GM21526 (cell line): ENCODE measurements around the gene AGRP.
"Not testable (repeated sequence)": the region's sequence is repeated elsewhere in the genome, so short reads cannot be mapped to it uniquely, and the experiment has no call there.

Experiments
- ATAC-seq: cut with Tn5 transposase; IDR thresholded peaks from one replicate; pipeline ENCODE4 v1.9.1; 2021; ENCODE audit warnings: moderate library complexity; ENCODE audit not compliant: unreplicated experiment, low FRiP score

Gene AGRP, protein sequence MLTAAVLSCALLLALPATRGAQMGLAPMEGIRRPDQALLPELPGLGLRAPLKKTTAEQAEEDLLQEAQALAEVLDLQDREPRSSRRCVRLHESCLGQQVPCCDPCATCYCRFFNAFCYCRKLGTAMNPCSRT

DNA sequence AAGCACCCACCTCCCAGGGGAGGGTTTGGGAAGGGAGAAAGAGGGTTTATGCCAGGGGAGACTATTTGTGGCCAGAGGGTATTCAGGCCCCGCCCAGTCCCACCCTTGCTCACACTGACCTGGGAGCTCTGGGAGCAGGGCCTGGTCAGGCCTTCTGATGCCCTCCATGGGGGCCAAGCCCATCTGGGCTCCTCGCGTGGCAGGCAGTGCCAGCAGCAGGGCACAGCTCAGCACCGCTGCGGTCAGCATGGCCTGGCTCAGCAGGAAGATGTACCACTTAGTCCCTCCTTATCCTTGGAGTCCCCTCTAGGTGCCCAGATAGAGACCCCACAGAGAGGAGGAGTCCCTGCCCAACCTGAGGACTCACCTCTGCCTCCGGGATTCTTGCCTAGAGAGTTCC, at the start of gene AGRP:
Gene AGRP, minus strand, starts transcription at position 398 of the 400 bp plus-strand sequence. Its CDS starts 149 bp downstream, at position 249.
- ATAC-seq = no peak

DNA sequence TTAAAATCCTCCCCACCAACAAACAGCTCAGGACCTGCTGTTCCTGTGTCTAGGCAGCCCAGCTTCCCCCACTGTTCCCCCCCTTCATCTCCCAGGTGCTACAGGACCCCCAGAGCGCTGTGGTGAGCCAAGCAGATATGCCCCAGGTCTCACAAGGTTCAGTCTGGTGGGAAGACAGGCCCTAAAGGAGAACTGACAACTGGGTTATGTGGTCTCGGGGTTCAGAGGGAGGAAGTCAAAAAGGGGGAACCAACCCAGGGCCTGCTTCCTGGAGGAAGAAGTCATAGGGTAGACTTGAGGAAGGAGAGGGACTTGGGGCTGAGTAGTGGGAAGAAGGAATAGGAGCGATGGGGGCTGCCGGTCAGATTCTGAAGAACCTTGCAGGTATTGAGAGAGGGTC, 47.9 kb upstream of the AGRP start:
- ATAC-seq = no peak

DNA sequence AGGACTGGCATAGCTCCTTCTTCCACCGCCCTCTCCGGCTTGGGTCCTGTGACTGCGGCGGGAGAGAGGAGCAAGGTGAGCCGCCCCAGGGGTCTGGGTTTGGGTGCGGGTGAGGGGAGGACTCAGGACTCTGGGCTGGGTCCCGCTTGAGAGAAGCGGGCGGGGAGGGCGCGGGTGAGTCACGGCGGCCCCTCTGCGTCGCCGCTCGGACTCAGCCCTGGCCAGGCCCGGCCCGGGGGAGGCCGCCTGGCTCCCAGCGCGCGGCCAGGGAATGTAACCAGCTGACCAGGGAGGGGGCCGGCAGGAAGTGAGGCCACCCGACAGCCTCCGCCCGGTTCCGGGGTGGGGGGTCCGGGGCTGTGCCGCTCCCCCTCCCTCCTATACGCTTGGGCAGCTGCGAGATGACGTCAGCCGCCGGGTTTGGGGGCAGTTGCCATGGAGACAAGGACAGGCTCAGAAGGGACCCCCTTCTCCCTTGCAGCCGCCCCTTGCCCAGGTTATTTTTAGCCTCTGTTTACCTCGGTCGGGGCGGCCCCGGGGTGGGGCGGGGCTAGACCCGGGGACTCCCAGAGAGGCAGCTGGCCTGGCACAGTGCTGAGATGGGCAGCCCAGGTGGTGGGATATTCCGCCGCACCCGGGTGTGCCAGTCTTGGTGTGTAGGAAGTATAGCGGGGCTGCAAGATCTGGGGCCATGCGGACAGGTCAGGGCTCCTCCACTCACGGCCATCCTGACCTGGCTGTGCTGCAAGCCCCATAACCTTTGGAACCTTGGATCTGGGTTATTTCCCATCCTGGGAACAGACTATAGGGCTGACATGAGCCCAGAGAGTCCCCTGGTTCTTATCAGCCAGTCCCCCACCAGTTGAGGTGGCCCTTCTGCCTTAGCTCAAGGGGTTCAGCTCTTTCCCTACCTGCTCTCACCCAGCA, 46.9 kb upstream of the AGRP start:
- ATAC-seq = no peak

DNA sequence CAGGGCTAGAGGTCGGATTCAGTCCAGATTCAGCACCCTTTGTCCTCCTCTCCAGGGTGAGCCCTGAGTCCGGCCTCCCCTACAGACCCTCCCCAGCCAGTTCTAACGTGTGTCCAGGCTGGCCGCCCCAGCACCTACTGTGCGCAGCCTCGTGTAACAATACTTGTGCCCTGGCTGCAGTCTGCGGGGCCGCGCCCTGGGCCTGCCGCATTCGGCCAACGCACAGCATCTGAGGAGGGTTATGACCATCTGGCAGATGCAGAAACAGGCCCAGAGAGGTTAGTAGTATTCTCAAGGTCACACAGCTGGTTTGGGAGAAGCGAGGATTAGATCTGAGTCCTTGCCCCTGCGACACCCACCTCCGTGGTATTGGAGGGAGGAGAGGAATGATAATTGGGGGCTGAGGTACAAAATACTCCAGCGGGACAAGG, 46.2 kb upstream of the AGRP start:
- ATAC-seq = no peak

DNA sequence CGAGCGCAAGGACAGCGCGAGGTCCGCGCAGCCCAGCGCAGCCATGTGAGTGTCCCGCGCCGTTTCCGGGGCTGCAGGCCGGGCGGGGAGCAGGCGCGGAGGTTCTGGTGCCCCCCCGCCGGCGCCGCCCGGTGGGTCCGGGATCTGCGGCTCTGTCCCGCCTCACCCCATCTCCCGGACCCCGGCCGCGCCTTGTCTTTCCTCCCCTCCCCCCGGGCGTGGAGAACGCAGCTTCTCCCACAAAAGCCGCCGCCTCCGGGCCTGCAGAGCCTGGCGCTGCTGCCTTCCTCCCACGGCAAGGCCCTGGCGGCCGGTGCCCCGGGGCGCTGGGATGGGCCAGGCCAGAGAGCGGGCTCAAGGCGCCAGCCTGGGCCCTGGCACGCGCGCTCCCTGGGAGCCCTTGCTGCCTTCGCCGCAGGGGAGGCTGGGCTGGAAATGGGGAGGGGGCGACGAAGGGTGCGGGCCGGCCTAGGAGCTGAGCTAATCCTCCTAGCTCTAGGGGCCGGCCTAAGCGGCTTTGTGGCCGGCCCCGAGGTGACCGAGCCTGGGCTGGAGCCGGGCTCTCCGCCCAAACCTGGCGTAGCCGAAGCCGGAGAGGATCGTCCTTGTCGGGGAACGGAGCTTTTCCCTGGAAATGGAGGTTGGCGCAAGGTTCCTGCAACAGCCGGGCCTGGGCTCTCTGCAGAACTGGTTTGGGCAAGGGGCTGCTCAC, 45.7 kb upstream of the AGRP start:
- no peak for ATAC-seq

DNA sequence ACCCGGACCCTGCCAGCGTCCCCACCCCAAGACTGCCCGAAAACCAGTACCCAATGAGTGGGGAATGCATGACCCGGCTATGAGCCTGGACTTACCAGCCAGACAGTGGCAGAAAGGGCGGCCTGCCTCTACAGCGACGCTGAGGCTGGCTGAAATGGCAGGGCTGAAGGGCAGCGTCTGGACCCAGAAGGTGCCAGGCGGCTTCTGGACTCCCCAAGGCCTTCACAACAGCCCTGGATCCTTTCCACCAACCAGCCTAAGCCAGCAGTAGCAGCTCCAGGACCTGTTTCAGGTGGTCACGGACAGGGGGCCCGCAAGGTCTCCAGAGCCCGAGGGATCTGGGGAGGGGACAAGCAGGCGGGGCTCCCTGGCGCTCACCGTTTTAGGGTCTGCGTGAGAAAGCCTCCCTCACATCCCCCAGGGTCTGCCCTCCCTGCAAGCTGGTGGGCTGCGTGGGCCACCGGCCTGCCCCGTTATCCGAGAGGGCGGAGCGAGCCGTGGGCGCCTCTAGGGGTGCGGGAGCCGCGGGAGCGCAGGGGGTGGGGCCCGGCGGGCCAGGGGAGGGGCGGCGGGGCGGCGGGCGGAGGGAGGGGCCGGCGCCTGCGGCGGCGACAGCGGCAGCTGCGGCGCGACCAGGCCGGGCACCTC, 45.0 kb upstream of the AGRP start, which contains the start of gene RIPOR1:
Gene RIPOR1, plus strand, starts transcription at position 608 of the 648 bp plus-strand sequence. CDS start 9,618 bp downstream, outside the sequence.
- ATAC-seq = no peak

DNA sequence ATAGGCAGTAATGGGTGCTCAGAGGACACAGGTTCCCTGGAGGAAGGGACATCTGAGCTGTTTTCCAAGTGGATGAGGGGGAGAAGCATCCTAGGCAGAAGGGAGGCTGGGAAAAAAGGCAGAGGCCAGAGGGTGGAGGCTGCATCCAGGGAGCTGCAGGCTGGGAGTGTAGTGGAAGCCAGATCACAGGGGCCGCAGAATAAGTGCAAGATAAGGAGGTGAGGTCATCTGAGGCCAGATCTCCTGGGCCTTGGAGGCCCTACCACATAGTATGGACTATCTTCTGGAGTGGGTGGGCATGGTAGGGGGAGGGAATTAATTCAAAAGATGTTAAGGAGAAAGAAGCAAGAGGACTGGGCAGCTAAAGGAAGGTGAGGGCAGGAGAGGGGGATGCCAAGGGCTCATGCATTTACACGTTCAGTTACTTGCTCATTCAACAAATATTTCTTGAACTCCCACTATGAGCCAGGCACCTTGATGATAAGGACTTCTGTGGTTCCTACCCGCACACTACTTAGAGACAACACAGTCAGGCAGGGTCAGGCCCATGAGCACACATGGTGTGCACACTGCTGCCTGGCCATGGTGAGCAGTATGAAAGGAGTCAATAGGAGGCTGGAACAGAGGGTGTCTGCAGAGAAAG, 42.9 kb upstream of the AGRP start:
- no peak for ATAC-seq

DNA sequence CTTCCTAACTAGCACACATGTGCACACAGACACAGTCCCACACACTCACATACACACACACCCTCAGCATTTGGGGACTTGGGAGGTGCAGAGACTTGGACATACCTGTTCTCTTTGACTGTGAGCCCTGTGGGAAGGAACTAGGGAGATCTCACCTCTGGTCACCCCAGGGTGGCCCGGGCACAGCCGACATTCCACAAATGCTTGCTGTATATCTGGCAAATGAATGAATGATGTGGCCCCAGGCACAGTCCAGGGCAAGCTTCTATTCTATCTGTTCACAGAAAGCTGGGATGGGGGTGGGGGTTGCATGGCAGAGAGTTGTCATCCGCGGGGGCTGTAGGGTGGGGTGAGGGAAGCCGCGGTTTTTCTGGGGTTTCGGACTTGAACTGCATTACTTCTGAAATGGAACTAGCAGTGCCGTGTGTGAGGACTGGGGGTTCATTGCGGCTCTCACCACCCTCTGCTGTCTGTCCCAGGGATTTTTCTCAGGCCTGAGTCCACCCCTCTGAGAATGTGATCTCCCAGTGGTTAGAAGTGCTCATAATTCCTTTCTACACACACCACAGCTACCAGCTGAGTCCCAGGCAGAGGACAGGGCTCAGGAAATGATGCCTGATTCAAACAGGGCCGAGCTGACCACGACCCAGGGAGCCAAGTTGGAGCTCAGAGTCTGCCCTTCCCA, 42.0 kb upstream of the AGRP start:
- ATAC-seq = no peak

DNA sequence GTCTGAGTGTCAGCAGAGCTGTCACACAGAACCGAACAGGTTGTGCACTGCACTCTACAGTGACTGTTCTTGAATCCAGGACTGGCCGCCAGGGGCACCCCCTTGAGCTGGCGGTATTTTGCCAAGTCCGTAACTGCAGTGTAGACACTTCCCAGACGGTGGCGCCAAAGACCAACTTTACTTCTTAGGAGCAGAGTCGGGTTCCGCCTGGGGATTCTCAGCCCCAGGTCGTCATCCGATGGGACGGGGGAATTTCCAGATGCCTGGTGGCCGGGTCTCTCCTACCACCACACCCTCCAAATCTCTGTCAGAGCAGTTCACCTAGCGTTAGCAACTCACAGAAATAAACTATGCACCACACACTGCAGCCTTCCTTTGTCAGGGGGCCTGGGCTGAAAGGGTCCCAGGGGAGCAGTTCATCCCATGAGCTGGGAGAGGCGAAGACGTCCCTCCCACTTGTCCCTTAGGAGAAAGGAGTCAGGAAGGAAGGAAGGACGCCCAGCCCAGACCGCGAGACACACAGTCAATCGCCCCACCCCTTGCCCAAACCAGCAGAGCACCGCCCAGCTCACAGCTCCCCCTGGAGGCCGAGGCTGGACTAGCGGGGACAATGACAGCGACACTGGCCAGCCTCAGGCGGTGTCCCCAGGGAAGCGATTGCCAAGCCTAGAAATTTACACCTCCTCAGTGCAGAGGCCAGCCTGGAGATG, 37.9 kb upstream of the AGRP start:
- ATAC-seq = peak; percentile 62

DNA sequence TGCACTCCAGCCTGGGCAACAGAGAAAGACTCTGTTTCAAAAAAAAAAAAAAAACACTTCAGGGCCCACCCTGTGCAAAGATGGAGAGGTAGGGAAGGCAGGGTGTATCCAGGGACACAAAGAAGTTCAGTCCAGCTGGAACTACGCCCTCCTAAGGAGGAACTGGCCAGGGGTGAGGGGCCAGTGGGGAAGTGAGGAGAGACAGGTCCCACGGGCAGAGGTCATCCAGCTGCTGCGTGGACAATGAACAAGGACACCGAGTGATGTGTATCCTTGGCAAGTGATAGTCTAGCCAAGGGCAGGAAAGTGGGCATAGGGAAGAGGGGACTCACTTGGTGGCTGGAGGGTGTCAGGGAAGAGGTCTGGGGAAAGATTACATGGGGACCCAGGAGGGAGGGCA, 35.9 kb upstream of the AGRP start:
- no peak for ATAC-seq

DNA sequence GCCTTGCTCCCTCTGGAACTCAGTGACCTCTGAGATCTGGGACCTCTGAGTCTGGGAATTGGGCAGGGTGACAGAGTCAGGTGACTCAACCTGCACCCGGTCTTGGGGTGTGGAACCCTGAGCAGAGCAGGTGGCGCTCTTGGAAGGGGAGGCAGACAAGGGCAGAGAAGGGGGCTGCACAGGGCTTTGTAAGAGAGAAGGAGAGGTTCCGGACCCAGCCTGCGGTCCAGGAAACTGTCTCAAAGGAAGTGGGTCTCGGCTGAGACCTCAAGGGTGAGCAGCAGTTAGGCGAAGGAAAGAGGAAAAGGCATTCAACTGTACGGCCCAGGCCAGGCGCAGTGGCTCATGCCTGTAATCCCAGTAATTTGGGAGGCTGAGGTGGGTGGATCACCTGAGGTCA, 35.3 kb upstream of the AGRP start:
- ATAC-seq = no peak

DNA sequence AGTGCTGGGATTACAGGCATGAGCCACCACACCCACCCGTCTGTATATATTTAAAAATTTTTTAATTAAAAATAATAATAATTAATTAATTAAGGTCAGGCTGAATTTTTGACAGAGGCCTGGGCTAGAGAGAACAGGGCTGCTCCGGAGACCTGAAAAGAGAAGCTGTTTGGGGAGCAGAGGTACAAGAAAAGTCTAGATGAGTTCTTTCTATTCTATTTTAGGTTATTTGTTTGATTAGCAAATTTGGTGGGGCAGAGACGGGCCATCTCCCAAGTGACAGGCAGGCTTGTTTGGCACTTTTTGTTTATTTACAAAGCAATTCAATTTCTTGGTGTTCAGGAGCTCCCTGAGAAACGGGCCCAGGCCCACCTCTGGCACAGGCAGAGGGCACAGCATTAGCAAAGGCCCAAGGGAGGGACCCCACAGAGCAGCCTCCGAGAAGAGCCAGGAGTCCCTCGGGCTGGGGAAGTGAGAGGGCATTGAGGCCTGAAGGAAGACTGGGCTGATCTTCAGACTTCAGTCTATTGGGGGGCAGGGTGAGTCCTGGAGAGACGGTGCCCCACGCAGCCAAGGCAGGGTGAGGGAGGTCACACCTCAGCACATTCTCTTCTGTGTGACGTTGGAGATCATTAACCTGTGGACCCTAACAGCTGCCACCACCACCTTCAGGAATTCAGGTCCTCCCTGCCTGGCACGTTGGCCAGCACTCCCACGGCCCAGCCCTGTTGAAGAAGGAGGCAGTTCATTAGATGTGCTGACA, 34.5 kb upstream of the AGRP start:
- ATAC-seq = no peak

DNA sequence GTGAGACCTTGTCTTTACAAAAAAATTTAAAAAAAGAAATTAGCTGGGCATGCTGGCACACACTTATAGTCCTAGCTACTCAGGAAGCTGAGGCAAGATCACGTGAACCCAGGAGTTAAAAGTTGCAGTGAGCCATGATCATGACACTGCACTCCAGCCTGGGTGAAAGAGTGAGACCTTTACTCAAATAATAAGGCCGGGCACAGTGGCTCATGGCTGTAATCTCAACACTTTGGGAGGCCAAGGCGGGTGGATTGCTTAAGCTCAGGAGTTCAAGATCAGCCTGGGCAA, 33.8 kb upstream of the AGRP start:
- ATAC-seq = no peak

DNA sequence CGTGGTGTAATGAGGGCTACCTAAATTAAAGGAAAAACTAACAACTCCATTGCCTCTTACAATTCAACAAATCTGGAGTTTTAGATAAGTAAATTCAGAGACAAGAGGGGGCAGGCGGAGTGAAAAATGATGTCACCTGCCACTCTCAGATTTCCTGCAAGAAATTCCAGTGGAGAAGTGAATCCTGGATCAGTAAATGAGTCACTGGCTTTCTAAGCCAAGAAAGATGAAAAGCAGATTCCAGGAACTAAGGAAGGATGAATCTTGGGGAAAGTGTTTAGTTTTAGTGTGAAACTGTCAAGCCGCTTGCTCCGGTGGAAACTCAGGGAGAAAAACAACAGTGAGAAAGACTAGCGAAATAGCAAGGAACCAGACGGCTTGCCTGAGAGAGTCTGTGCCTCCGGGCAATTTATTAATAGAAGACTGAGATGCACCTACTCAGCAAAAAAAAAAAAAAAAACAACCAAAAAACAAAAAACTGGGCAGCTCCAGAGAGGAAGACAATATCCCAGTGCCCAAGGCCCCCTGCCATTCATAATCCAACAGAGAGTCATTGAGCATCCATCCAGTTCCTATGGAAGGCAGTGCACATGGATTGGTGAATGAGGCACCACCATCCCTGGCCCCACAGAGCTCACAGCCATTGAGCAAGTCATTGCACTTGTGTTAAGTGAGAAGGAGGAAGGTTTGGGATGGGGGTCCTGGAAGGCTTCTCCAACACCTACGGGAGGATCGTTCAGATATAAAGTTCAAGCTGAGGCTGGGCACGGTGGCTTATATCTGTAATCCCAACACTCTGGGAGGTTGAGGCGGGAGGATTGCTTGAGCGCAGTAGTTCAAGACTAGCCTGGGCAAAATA, 33.2 kb upstream of the AGRP start:
- no peak for ATAC-seq

DNA sequence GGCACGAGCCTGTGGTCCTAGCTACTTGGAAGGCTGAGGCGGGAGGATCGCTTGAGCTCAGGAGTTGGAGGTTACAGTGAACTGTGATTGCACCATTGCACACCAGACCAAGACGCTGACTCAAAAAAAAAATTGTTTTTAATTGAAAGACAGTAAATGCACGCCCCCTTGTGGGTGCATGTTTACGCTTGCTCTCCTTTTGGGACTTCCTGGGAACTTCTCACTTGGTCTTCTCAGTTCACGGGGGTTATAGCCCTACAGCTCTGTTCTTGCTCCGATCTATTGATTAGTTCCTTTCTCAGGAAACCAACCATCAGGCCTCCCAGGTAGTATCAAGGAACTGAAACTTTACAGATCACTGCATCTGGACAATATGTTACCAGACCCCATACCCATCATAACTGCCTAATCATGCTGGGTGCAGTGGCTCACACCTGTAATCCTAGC, 31.1 kb upstream of the AGRP start:
- no peak for ATAC-seq

DNA sequence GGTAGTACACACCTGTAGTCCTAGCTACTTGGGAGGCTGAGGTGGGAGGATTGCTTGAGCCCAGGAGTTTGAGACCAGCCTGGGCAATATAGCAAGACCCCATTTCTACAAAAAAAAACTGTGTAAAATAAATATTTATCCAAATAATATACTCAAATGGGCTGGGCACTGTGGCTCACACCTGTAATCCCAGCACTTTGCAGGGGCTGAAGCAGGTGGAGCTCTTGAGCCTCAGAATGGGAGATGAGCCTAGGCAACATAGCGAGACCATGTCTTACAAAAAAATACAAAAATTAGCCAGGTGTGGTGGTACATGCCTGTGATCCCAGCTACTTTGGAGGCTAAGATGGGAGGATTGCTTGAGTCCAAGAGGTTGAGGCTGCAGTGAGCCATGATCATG, 30.5 kb upstream of the AGRP start:
- not testable (repeated sequence) for ATAC-seq

DNA sequence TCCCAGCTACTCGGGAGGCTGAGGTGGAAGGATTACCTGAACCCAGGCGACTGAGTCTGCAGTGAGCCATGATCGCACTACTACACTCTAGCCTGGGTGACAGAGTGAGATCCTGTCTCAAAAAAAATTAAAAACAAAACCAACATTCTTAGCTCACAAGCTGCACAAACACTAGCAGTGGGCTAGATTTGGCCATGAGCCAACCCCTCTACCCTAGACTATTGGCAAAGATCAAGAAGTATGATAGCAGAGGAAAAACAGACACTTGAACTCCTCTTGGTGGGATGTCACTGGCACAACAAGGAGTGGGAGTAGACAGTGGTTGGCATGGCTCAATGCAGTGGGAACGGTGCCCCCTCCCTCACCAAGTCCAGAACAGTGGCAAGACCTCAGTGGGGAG, 25.7 kb upstream of the AGRP start:
- ATAC-seq = no peak

DNA sequence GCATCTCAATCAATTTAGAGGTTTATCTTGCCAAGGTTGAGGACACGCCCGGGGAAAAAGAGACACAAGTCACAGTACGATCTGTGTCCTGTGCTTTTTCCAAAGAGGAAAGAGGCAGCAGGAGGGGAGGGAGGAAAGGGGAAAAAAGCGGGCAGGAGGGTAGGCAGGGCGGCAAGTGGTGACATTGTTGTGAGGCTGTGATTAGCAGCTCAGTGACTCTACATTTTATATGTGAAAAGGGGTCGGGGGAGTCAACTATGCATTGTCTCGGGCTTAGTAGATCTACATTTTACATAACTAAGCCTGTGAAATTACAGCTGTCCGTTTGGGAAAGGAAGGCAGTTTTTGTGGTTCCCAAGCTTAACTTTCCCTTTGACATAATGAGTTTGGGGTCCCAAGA, 23.1 kb upstream of the AGRP start:
- ATAC-seq = no peak
